HepG2 (cell line): ENCODE data around the gene PXMP4. TPM values are rescaled to one million over a fixed set of nuclear protein-coding genes. Genes with fewer than 3 reads are reported as not detected.

Experiments
- CEBPB ChIP-seq: IDR thresholded peaks from 2 replicates; pipeline ENCODE4 v1.6.1; 2011; ENCODE audit warnings: low read depth, low read length, improper control_type of control experiment, borderline replicate concordance
- GATAD1 ChIP-seq: IDR thresholded peaks from 2 replicates; pipeline ENCODE4 v1.6.1; 2016; ENCODE audit warnings: missing genetic modification reagents, missing compliant biosample characterization
- HDAC1 ChIP-seq: sonication (generic); formaldehyde crosslinking; IDR thresholded peaks from 2 replicates; pipeline ENCODE4 v1.5.1; 2020; ENCODE audit warnings: mild to moderate bottlenecking, missing genetic modification reagents
- KDM5A ChIP-seq: fragments of 200-600 bp; sonication (generic); IDR thresholded peaks from 2 replicates; pipeline ENCODE4 v1.7.0; 2018; ENCODE audit warnings: antibody characterized with exemption, mild to moderate bottlenecking, low read length, borderline replicate concordance
- KLF16 ChIP-seq, 2 experiments: sonication (generic) in 1 of 2; formaldehyde crosslinking in 1 of 2; IDR thresholded peaks; 2 replicates each; pipeline versions ENCODE4 v1.6.1 to v1.8.0; 2016 to 2023; ENCODE audit warnings: missing genetic modification reagents in 2 of 2, missing compliant biosample characterization in 1 of 2
- NFKB2 ChIP-seq: sonication (generic); formaldehyde crosslinking; IDR thresholded peaks from 2 replicates; pipeline ENCODE4 v1.4.0; 2020; ENCODE audit warnings: missing genetic modification reagents, borderline replicate concordance
- SETDB1 ChIP-seq: sonication (generic); formaldehyde crosslinking; IDR thresholded peaks from 2 replicates; pipeline ENCODE4 v1.5.1; 2020; ENCODE audit warnings: missing genetic modification reagents, mild to moderate bottlenecking, borderline replicate concordance
- SMC3 ChIP-seq: IDR thresholded peaks from 2 replicates; pipeline ENCODE4 v1.6.1; 2011; ENCODE audit warnings: low read length, improper control_type of control experiment
- STAG1 ChIP-seq: sonication (generic); formaldehyde crosslinking; IDR thresholded peaks from 2 replicates; pipeline ENCODE4 v1.4.0; 2020; ENCODE audit warnings: missing genetic modification reagents
- ZMYM3 ChIP-seq: sonication (generic); formaldehyde crosslinking; IDR thresholded peaks from 2 replicates; pipeline ENCODE4 v1.5.1; 2020; ENCODE audit warnings: mild to moderate bottlenecking, missing genetic modification reagents
- ZNF317 ChIP-seq: sonication (generic); formaldehyde crosslinking; IDR thresholded peaks from 2 replicates; pipeline ENCODE4 v1.5.0; 2020; ENCODE audit warnings: mild to moderate bottlenecking, missing genetic modification reagents
- ZNF530 ChIP-seq: sonication (generic); formaldehyde crosslinking; IDR thresholded peaks from 2 replicates; pipeline ENCODE4 v1.5.0; 2020; ENCODE audit warnings: low read depth, mild to moderate bottlenecking, missing genetic modification reagents
- ZNF558 ChIP-seq: sonication (generic); formaldehyde crosslinking; IDR thresholded peaks from 2 replicates; pipeline ENCODE4 v1.9.0; 2022; ENCODE audit warnings: mild to moderate bottlenecking, missing genetic modification reagents, borderline replicate concordance
- ZSCAN9 ChIP-seq: IDR thresholded peaks from 2 replicates; pipeline ENCODE4 v1.6.1; 2016; ENCODE audit warnings: borderline replicate concordance
- polyA plus RNA-seq, 8 experiments: library from polyadenylated mRNA; depleted of rRNA in 3 of 8; stranded (reverse) in 7 of 8; unstranded in 1 of 8; fragments of >200 nt; fragmentation: Illumina TruSeq in 4 of 8; extraction: Trizol in 4 of 8; gene quantifications; 2 replicates each; pipeline versions ENCODE4 v1.2.1 to v1.2.3, GENCODE V29; 2011 to 2016; ENCODE audit warnings: low read depth in 4 of 8, missing spikeins in 1 of 8, mixed read lengths in 1 of 8; ENCODE audit not compliant: insufficient read depth in 1 of 8
- total RNA-seq, 5 experiments: library from RNA; depleted of rRNA; stranded (reverse); fragments of >200 nt; fragmentation: Illumina TruSeq; extraction: Trizol; gene quantifications; 2 replicates each; pipeline ENCODE4 v1.2.3, GENCODE V29; 2016; ENCODE audit warnings: low read depth in 1 of 5
- TF ChIP-seq, protein P1 (sequence below), 2 experiments: sonication (generic) in 1 of 2; formaldehyde crosslinking in 1 of 2; IDR thresholded peaks; 2 replicates each; pipeline versions ENCODE4 v1.4.0 to v1.6.1; 2018 to 2020; ENCODE audit warnings: missing genetic modification reagents in 2 of 2, borderline replicate concordance in 1 of 2, low read depth in 1 of 2, mild to moderate bottlenecking in 1 of 2, missing biosample characterization in 1 of 2
- TF ChIP-seq, protein P2 (sequence below): sonication (generic); formaldehyde crosslinking; IDR thresholded peaks from 2 replicates; pipeline ENCODE4 v1.8.0; 2022; ENCODE audit warnings: missing genetic modification reagents, mild to moderate bottlenecking, moderate library complexity, borderline replicate concordance
- TF ChIP-seq, protein P3 (sequence below): sonication (generic); IDR thresholded peaks from 2 replicates; pipeline ENCODE4 v1.6.1; 2016; ENCODE audit warnings: low read depth, borderline replicate concordance
- TF ChIP-seq, protein P4 (sequence below): sonication (generic); formaldehyde crosslinking; IDR thresholded peaks from 2 replicates; pipeline ENCODE4 v1.4.0; 2020; ENCODE audit warnings: mild to moderate bottlenecking, low read depth, missing genetic modification reagents
- TF ChIP-seq, protein P5 (sequence below): sonication (generic); formaldehyde crosslinking; IDR thresholded peaks from 2 replicates; pipeline ENCODE4 v1.4.0; 2020; ENCODE audit warnings: mild to moderate bottlenecking, missing genetic modification reagents, borderline replicate concordance

PXMP4 gene
- total and polyA plus RNA-seq, 2 of the 13 experiments (the other 11 are each of a cell fraction or from before 2014, with no cell fraction given): not detected

DNA sequence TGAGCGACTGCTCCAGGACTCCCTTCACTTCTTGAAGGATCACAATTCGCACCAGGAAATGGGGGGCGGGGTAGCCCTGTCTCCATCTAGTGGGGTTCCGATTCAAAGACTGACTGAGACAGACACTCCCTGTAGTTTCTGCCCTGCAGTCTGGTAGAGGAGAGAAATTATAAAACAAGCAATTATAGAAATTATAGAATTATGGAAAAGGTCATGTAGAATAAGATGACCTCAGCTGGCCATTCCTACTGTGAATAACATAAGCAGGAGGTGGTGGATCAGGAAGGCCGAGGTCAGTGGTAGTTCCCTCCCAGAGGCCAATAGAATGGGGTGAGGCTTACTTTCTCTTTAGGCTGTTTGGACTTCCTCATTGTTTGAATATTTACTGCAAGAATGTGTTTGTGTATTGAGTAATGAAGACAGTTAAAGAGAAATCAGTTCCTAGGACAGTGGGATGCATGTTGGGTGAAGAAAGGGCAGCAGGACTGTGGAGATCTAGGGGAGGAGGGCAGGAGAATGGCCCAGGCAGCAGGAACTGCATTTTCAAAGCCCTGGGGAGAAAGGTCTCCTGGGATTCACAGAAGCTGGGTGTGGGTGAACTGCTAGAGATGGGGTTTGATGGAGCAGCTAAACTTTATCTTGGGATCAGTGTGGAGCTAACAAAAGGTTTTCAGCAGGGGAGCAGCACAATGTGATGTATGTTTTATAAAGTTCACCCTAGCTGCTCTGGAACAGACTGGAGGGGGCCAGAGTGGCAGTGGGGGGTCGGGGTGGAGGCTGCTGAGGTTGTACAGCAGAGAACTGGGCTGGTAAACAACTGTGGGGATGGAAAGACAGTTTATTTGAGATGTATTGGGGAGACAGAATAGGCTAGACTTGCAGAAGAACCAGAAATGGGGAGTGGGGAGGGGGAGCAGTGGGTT lies 13.8 kb upstream of the PXMP4 start (continued):
- TF ChIP-seq, protein P1, sequence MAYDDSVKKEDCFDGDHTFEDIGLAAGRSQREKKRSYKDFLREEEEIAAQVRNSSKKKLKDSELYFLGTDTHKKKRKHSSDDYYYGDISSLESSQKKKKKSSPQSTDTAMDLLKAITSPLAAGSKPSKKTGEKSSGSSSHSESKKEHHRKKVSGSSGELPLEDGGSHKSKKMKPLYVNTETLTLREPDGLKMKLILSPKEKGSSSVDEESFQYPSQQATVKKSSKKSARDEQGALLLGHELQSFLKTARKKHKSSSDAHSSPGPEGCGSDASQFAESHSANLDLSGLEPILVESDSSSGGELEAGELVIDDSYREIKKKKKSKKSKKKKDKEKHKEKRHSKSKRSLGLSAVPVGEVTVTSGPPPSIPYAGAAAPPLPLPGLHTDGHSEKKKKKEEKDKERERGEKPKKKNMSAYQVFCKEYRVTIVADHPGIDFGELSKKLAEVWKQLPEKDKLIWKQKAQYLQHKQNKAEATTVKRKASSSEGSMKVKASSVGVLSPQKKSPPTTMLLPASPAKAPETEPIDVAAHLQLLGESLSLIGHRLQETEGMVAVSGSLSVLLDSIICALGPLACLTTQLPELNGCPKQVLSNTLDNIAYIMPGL (CRISPR knock-in tag; IDR thresholded peaks at IDR 0.05; ENCODE audit: borderline replicate concordance in 1 of 2, low read depth in 1 of 2): no peak; a peak in 2 of 4 replicates
- TF ChIP-seq ZNF530 (no peak), KLF16 (CRISPR knock-in tag; IDR thresholded peaks at IDR 0.05) (0 out of 4 replicates have a peak, but pooled peaks of 1 of the 2 experiments have one; percentile 12), CEBPB (peak; percentile 90), SMC3 (no peak), KDM5A (peak; percentile 51; the same call in 1 of the 2 replicates), ZMYM3 (CRISPR knock-in tag) (peak; percentile 22; the same call in 1 of the 2 replicates), GATAD1 (CRISPR knock-in tag) (peak; percentile 58; the same call in 1 of the 2 replicates), HDAC1 (CRISPR knock-in tag) (peak; percentile 48; the same call in 1 of the 2 replicates), ZSCAN9 (no peak), NFKB2 (CRISPR knock-in tag) (no peak), STAG1 (peak; percentile 13; the same call in 1 of the 2 replicates), ZNF558 (CRISPR knock-in tag) (no peak), ZNF317 (CRISPR knock-in tag) (no peak), SETDB1 (CRISPR knock-in tag) (no peak)
- TF ChIP-seq, protein P2, sequence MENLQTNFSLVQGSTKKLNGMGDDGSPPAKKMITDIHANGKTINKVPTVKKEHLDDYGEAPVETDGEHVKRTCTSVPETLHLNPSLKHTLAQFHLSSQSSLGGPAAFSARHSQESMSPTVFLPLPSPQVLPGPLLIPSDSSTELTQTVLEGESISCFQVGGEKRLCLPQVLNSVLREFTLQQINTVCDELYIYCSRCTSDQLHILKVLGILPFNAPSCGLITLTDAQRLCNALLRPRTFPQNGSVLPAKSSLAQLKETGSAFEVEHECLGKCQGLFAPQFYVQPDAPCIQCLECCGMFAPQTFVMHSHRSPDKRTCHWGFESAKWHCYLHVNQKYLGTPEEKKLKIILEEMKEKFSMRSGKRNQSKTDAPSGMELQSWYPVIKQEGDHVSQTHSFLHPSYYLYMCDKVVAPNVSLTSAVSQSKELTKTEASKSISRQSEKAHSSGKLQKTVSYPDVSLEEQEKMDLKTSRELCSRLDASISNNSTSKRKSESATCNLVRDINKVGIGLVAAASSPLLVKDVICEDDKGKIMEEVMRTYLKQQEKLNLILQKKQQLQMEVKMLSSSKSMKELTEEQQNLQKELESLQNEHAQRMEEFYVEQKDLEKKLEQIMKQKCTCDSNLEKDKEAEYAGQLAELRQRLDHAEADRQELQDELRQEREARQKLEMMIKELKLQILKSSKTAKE (CRISPR knock-in tag): 0 out of 2 replicates have a peak, but pooled peaks have one; percentile 14
- TF ChIP-seq, protein P3, sequence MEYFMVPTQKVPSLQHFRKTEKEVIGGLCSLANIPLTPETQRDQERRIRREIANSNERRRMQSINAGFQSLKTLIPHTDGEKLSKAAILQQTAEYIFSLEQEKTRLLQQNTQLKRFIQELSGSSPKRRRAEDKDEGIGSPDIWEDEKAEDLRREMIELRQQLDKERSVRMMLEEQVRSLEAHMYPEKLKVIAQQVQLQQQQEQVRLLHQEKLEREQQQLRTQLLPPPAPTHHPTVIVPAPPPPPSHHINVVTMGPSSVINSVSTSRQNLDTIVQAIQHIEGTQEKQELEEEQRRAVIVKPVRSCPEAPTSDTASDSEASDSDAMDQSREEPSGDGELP: peak; percentile 37; the same call in 1 of the 2 replicates
- TF ChIP-seq, protein P4, sequence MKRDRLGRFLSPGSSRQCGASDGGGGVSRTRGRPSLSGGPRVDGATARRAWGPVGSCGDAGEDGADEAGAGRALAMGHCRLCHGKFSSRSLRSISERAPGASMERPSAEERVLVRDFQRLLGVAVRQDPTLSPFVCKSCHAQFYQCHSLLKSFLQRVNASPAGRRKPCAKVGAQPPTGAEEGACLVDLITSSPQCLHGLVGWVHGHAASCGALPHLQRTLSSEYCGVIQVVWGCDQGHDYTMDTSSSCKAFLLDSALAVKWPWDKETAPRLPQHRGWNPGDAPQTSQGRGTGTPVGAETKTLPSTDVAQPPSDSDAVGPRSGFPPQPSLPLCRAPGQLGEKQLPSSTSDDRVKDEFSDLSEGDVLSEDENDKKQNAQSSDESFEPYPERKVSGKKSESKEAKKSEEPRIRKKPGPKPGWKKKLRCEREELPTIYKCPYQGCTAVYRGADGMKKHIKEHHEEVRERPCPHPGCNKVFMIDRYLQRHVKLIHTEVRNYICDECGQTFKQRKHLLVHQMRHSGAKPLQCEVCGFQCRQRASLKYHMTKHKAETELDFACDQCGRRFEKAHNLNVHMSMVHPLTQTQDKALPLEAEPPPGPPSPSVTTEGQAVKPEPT (CRISPR knock-in tag): no peak
- TF ChIP-seq, protein P5, sequence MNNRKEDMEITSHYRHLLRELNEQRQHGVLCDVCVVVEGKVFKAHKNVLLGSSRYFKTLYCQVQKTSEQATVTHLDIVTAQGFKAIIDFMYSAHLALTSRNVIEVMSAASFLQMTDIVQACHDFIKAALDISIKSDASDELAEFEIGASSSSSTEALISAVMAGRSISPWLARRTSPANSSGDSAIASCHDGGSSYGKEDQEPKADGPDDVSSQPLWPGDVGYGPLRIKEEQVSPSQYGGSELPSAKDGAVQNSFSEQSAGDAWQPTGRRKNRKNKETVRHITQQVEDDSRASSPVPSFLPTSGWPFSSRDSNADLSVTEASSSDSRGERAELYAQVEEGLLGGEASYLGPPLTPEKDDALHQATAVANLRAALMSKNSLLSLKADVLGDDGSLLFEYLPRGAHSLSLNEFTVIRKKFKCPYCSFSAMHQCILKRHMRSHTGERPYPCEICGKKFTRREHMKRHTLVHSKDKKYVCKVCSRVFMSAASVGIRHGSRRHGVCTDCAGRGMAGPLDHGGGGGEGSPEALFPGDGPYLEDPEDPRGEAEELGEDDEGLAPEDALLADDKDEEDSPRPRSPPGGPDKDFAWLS: no peak
